PC-3 (cell line): ENCODE results near the gene BOD1. TPM values are rescaled to one million over a fixed set of nuclear protein-coding genes. Genes with fewer than 3 reads are reported as not detected.

Source experiments
- ATAC-seq: fragments of 200-7000 bp; cut with Tn5 transposase; 2 replicates; pipeline ENCODE4 v1.9.1; 2020; ENCODE audit warnings: mild to moderate bottlenecking, moderate library complexity
- BruUV-seq: library from RNA; stranded (reverse); fragments of 400-500 nt; replicated peaks from 2 replicates; lab custom pipeline; 2021; lab: Mats Ljungman, UMichigan
- CTCF ChIA-PET: fragments of 300-600 bp; sonication (Branson Sonifier 250); formaldehyde crosslinking; loops from one replicate; lab custom pipeline; 2022; ENCODE audit warnings: antibody characterized with exemption; lab: Charles Lee
- POLR2A ChIA-PET: fragments of 300-600 bp; sonication (Branson Sonifier 250); formaldehyde crosslinking; loops from one replicate; lab custom pipeline; 2022; ENCODE audit warnings: antibody characterized with exemption; ENCODE audit not compliant: unreplicated experiment; lab: Charles Lee
- DNase-seq: peaks from one replicate; pipeline ENCODE4 v3.0.0-alpha.2; 2015
- H2AFZ ChIP-seq: fragments of 300-600 bp; sonication (generic); 2 replicates; pipeline ENCODE4 v1.6.0; 2016; ENCODE audit warnings: antibody characterized with exemption, low read length
- H3F3A ChIP-seq: fragments of 300-600 bp; sonication (generic); one replicate; pipeline ENCODE4 v1.6.0; 2017; ENCODE audit warnings: antibody characterized with exemption, low read length, control low read depth, mild to moderate bottlenecking; ENCODE audit not compliant: unreplicated experiment
- H3K27ac ChIP-seq: fragments of 300-600 bp; sonication (generic); 2 replicates; pipeline ENCODE4 v1.5.1; 2016; ENCODE audit warnings: mild to moderate bottlenecking, low read length
- H3K27me3 ChIP-seq: fragments of 300-600 bp; sonication (generic); 2 replicates; pipeline ENCODE4 v1.6.1; 2016; ENCODE audit warnings: low read length, mixed read lengths
- H3K36me3 ChIP-seq: fragments of 300-600 bp; sonication (generic); 2 replicates; pipeline ENCODE4 v1.6.1; 2016; ENCODE audit warnings: low read depth, mixed run types, low read length, mixed read lengths
- H3K4me1 ChIP-seq: fragments of 300-600 bp; sonication (generic); 2 replicates; pipeline ENCODE4 v1.5.1; 2016; ENCODE audit warnings: low read length; ENCODE audit not compliant: insufficient read depth
- H3K4me2 ChIP-seq: fragments of 300-600 bp; sonication (generic); 2 replicates; pipeline ENCODE4 v1.6.0; 2016; ENCODE audit warnings: low read length
- H3K4me3 ChIP-seq: fragments of 300-600 bp; sonication (generic); 2 replicates; pipeline ENCODE4 v1.5.1; 2016; ENCODE audit warnings: mild to moderate bottlenecking, low read length, mixed read lengths
- H3K79me2 ChIP-seq: fragments of 300-600 bp; sonication (generic); 2 replicates; pipeline ENCODE4 v1.6.1; 2017; ENCODE audit warnings: low read length, mixed read lengths
- H3K9ac ChIP-seq: fragments of 300-600 bp; sonication (generic); 2 replicates; pipeline ENCODE4 v1.6.0; 2016; ENCODE audit warnings: mild to moderate bottlenecking, low read length
- H3K9me2 ChIP-seq: fragments of 300-600 bp; sonication (generic); replicated peaks from 2 replicates; pipeline ENCODE4 v1.6.1; 2016; ENCODE audit warnings: mixed run types, low read length, mixed read lengths
- H3K9me3 ChIP-seq: fragments of 300-600 bp; sonication (generic); 2 replicates; pipeline ENCODE4 v1.6.1; 2016; ENCODE audit warnings: low read length, mixed read lengths
- H4K20me1 ChIP-seq: fragments of 300-600 bp; sonication (generic); 2 replicates; pipeline ENCODE4 v1.6.1; 2016; ENCODE audit warnings: low read length, mixed read lengths
- EZH2 ChIP-seq: fragments of 300-600 bp; sonication (generic); IDR thresholded peaks from one replicate; pipeline ENCODE4 v1.6.1; 2017; ENCODE audit warnings: antibody characterized with exemption, mild to moderate bottlenecking, low read length; ENCODE audit not compliant: unreplicated experiment
- EZH2phosphoT487 ChIP-seq: fragments of 300-600 bp; sonication (generic); IDR thresholded peaks from 2 replicates; pipeline ENCODE4 v1.6.1; 2018; ENCODE audit warnings: mild to moderate bottlenecking, antibody characterized with exemption, low read length, borderline replicate concordance
- intact Hi-C: fragments of 100-400 bp; cut with micrococcal nuclease; formaldehyde crosslinking; loops from 2 replicates; pipeline ENCODE4 v1.9.0; 2023
- total RNA-seq: library from RNA; depleted of rRNA; stranded (reverse); fragments of >200 nt; gene quantifications from 2 replicates; pipeline ENCODE4 v1.2.3, GENCODE V29; 2014
- TF ChIP-seq, protein P1 (sequence below): fragments of 300-600 bp; sonication (generic); conservative IDR thresholded peaks from 2 replicates; pipeline ENCODE4 v1.5.1; 2017; ENCODE audit warnings: antibody characterized with exemption, low read depth, mild to moderate bottlenecking, low read length

The BOD1 gene
- total RNA-seq, 1 experiment from 2014 or later = 153 TPM

DNA sequence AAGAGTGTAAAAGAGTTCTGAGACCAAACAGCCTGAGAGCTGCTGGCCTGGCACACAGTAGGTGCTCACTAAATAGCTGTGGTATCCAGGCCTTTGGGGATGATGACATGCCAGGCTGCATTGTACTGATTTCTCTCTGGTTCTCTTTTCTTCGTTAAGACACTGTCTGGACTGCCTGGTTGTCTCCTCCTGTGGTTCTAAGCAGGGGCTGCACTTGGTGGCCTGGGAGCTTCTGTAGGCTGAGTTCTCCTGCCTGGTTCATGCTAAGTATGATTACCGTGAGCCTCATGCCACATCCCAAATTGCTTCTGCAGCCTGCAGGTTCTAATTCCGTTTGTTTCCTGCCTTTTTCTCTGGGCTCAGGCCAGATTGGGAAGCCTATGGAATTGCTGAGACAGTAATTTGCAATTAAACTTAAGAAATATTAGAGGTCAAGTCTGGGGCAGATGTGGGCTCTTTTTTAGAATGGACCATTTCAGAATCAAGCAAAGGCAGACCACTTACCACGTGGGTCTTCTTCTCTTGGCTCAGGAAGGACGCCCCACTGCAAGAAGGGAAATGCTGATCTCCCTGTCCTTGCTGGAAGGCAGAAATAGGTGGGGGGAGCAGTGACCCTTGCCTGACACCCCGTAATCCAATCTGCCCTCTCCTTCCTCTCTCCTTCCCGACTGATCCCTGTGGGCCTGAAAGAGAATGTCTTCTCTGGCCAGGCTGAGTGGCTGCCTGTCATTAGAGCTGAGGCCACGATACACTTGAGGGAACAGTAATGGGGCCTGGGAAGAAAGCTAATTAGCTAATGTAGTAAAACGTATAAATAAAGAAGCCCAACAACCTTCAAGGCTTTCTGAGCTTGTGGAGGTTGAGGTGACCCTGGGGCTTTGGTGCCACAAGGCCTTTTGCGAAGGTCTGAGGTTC, 21.9 kb upstream of the BOD1 start:
- BruUV-seq = no TSS peak
- CTCF ChIA-PET = no interaction called here
- no peaks in the 10 kb centered on the region for H3F3A ChIP-seq
- DNase-seq = no peak
- no peaks in the 10 kb centered on the region for H3K9me2 ChIP-seq
- H3K79me2 ChIP-seq = no peaks in the 10 kb centered on the region
- TF ChIP-seq, protein P1, sequence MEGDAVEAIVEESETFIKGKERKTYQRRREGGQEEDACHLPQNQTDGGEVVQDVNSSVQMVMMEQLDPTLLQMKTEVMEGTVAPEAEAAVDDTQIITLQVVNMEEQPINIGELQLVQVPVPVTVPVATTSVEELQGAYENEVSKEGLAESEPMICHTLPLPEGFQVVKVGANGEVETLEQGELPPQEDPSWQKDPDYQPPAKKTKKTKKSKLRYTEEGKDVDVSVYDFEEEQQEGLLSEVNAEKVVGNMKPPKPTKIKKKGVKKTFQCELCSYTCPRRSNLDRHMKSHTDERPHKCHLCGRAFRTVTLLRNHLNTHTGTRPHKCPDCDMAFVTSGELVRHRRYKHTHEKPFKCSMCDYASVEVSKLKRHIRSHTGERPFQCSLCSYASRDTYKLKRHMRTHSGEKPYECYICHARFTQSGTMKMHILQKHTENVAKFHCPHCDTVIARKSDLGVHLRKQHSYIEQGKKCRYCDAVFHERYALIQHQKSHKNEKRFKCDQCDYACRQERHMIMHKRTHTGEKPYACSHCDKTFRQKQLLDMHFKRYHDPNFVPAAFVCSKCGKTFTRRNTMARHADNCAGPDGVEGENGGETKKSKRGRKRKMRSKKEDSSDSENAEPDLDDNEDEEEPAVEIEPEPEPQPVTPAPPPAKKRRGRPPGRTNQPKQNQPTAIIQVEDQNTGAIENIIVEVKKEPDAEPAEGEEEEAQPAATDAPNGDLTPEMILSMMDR = no peak
- no peak for TF ChIP-seq EZH2phosphoT487
- no peak for TF ChIP-seq EZH2
- no peak for ATAC-seq
- H3K4me2 ChIP-seq = no peak overlapping the region
- no peaks in the 10 kb centered on the region for H3K36me3 ChIP-seq
- intact Hi-C loops = no loop called here
- POLR2A ChIA-PET = no interaction called here
- no peak overlapping the region for H2AFZ ChIP-seq
- no peaks in the 10 kb centered on the region for H3K27me3 ChIP-seq
- H3K9me3 ChIP-seq = no peaks in the 10 kb centered on the region
- H3K9ac ChIP-seq = no peak overlapping the region
- no peaks in the 10 kb centered on the region for H3K4me1 ChIP-seq
- no peak overlapping the region for H3K27ac ChIP-seq
- no peak overlapping the region for H3K4me3 ChIP-seq
- H4K20me1 ChIP-seq = no peaks in the 10 kb centered on the region

DNA sequence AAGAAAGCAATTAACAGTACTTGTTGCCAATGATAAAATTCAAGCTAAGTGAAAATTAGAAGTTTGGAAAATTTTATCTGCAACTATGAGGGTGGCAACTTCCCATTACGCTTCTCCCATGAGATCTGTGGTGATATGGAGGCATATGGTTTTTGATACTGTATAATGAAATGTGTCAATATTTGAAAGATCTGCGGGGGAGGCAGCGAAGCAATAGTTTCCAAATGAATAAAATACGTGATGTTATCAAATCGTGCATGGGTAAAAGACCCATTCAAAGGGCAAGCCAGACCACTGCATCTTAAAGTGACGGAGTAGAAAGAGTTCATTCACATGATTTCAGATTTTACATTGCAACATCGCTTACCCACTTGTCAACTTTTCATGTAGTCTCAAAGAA, 20.9 kb upstream of the BOD1 start:
- no peaks in the 10 kb centered on the region for H4K20me1 ChIP-seq
- no peaks in the 10 kb centered on the region for H3K4me1 ChIP-seq
- no peaks in the 10 kb centered on the region for H3K9me3 ChIP-seq
- ATAC-seq (no peak), DNase-seq (no peak)
- no peak overlapping the region for H2AFZ ChIP-seq
- H3K9ac ChIP-seq = no peak overlapping the region
- H3K9me2 ChIP-seq = no peaks in the 10 kb centered on the region
- no TSS peak for BruUV-seq
- CTCF ChIA-PET = no interaction called here
- intact Hi-C loops = no loop called here
- no peak overlapping the region for H3K27ac ChIP-seq
- no peaks in the 10 kb centered on the region for H3F3A ChIP-seq
- H3K4me3 ChIP-seq = no peak overlapping the region
- no peaks in the 10 kb centered on the region for H3K27me3 ChIP-seq
- TF ChIP-seq, protein P1 = no peak
- TF ChIP-seq EZH2phosphoT487 (no peak), EZH2 (no peak)
- H3K36me3 ChIP-seq = no peaks in the 10 kb centered on the region
- POLR2A ChIA-PET = no interaction called here
- H3K79me2 ChIP-seq = no peaks in the 10 kb centered on the region
- H3K4me2 ChIP-seq = no peak overlapping the region

DNA sequence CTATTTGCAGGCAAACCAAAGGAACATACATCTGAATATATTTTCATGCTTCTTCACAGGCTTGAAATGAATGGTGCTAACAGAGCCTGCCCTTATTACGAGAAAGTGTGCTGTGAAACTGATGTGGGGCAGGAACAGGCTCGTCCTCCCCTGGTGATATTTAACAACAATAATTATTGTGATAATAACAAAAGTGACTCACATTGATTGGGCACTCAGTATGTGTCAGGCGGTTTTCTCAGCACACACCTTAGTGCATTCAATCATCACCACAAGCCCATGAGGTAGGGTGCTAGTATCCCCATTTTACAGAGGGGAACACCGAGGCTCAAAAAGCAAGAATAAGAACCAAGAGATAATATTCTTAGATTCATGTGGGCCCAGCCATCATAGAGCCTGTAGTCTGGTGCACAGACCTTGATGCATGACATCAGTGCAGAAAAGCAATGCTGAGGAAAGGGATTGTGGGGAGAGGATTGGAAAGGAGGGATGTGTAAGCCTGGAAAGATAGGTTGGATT, 18.1 kb upstream of the BOD1 start:
- H3K9me2 ChIP-seq = no peaks in the 10 kb centered on the region
- DNase-seq (no peak), ATAC-seq (no peak)
- H3K27me3 ChIP-seq = no peaks in the 10 kb centered on the region
- no peak overlapping the region for H2AFZ ChIP-seq
- no peaks in the 10 kb centered on the region for H3K36me3 ChIP-seq
- no peak overlapping the region for H3K4me2 ChIP-seq
- POLR2A ChIA-PET = no interaction called here
- H3K27ac ChIP-seq = no peak overlapping the region
- intact Hi-C loops = no loop called here
- H3K4me3 ChIP-seq = no peak overlapping the region
- no peaks in the 10 kb centered on the region for H4K20me1 ChIP-seq
- H3K9ac ChIP-seq = no peak overlapping the region
- CTCF ChIA-PET = no interaction called here
- no TSS peak for BruUV-seq
- H3K4me1 ChIP-seq = no peaks in the 10 kb centered on the region
- no peaks in the 10 kb centered on the region for H3K79me2 ChIP-seq
- TF ChIP-seq, protein P1 = no peak
- TF ChIP-seq EZH2 = no peak
- no peak for TF ChIP-seq EZH2phosphoT487
- no peaks in the 10 kb centered on the region for H3F3A ChIP-seq
- H3K9me3 ChIP-seq = no peaks in the 10 kb centered on the region
